ENCODE measurements around the gene TRIM43. TPM values are rescaled to one million over a fixed set of nuclear protein-coding genes. Genes with fewer than 3 reads are reported as not detected.
A peak's percentile ranks its signal among the peaks of the same experiment; 100 is the strongest.
"Not testable (repeated sequence)": the region's sequence is repeated elsewhere in the genome, so short reads cannot be mapped to it uniquely, and the experiment has no call there.

Gene TRIM43
- total RNA-seq, 1 experiment from 2014 or later: not detected

DNA sequence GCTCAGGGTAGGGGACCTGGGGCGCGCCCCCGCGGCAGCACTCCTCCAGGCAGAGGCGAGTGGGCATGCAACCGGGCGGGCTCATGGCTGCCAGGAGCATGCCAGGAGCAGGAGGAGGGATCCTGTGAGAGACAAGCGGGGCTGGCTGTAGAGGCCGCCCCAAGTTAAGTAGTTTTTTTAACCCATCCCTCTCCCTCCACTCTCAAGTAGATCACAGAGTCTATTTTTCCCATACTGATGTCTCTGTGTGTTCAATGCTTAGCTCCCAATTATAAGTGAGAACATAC, 49.4 kb downstream of the TRIM43 start:
- DNase-seq (ENCODE audit: low spot score): not testable (repeated sequence)

DNA sequence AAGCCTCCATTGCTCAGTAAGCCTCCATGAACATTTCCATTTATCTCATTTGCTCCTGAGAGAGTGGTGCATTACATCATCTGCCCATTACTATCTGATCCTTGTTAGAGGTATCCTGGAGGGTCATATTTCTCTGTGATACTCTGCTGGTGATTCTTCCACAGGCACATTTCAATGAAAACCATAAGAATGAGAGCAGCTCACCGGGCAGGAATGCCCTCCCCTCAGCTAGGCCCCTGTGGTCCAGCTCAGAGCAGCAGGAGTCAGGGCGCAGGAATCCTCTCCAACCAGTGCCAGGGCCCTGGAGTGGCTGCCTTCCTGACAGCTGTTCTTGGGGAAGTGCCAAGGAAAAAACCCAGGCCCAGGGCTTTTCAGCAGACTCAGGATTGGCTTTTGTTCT, 50.0 kb downstream of the TRIM43 start:
- DNase-seq (ENCODE audit: low spot score): peak; percentile 35

DNA sequence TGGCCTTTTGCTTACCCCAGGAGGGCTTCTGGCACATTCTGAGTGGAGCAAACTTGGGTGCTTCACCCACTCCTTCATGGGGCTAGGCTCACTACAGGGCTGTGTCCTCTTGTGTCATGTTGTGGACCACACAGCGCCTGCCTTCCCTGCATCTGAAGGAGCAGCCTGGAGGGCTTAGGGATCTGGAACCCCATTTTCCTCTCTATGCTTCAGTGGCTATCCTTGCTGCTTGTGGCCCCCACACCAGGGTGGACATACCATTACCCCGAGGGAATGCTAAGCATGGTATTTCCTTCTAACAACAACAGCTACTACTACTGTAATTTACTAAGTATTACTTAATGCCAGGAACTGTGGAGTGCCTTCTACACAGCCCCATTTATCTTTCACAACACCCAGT, 50.6 kb downstream of the TRIM43 start:
- not testable (repeated sequence) for DNase-seq (ENCODE audit: low spot score)

DNA sequence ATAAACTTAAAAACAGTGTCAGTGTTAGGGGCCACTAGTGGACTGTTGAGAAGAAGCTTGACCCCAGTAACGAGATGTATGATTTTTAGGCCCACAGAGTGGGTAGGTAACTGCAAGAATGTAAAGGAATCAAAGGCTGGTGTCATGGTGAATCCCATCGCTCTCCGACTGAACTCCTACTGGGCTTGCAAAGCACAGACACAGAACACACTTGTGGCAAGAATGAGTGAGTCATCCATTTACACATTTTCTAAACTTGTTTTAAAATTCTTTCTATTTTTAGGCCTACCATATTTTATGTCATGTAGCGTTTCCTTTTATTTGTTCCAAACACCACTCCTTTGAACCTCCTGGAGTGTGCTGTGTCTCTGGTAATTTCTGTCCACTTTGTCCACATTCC, 51.1 kb downstream of the TRIM43 start:
- DNase-seq (ENCODE audit: low spot score): not testable (repeated sequence)

GRCh38 chr2:95645312-95645711, 53.5 kb downstream of the TRIM43 start:
- DNase-seq (ENCODE audit: low spot score): not testable (repeated sequence)

GRCh38 chr2:95646274-95646994, 54.6 kb downstream of the TRIM43 start:
- not testable (repeated sequence) for DNase-seq (ENCODE audit: low spot score)

DNA sequence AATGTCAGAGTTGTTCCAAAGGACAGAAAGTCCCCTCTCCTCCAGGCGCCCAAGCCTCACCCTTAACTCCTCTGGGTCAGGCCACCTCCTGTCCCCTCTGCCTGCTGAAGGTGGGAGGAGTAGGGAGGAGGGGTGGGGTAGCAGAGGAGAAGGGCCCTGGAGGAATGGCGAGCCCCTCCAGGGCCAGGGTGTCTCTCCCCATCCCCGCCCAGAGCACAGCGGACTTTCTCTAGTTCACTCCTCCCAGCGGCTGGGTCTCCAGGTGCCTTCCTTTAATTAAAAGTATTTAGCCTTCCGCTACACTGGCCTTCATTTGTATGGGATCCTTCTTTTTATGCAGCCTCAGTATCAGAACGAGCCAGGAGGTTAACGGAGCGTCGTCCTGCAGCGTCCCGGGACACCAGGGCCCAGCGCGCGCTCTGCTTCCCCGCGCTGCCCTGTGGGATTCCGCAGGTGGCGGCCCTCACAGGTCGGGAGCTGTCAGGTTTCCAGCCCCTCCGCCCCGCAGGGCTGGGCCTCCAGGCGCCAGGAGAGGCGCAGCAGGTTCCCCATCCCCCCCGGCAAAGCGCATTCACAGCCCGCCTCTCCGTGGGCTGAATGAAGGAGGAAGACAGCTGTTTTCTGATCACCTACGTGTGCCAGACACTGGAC, 57.2 kb downstream of the TRIM43 start:
- DNase-seq (ENCODE audit: low spot score): not testable (repeated sequence)

Other genes with a start within 250 kb of the TRIM43 start
- 15.5 and 19.4 TPM in 2 replicates for gene FAHD2A, start 189.3 kb upstream of the TRIM43 start, total RNA-seq (2014; rRNA removed; shearing (Covaris generic))
- gene TRIM43B, start 107.2 kb upstream of the TRIM43 start, total RNA-seq (2014; rRNA removed; shearing (Covaris generic)): not detected in 2 replicates

All from H4 (cell line).